ENCODE results near the gene NEO1. TPM values are rescaled to one million over a fixed set of nuclear protein-coding genes. Genes with fewer than 3 reads are reported as not detected.

NEO1 gene
- total RNA-seq, 1 experiment from 2014 or later: 41.8 TPM

DNA sequence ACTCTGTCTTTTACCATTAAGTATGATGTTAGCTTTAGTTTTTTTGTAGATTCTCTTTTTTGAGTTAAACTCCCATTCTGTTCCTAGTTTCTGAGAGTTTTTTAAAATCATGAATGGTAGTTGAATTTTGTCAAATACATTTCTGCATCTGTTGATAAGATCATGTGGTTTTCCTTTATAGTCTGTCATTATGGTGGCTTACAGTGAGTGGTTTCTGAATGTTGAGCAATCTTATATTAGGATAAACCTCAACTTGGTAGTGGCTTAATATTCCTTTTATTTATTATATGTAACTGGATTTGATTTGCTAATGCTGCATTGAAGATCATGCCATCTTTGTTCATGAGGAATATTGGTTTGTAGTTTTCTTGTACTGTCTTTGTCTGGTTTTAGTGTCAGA is 34.8 kb downstream of the NEO1 start:
- Histone ChIP-seq H3K56ac (ENCODE audit: insufficient read length, low read depth, low read length) (no peak overlapping the region), H3K4me2 (ENCODE audit: insufficient read depth, insufficient read length, low read length) (no peak overlapping the region), H4K20me1 (ENCODE audit: control insufficient read depth, insufficient read depth, insufficient read length) (no peaks in the 10 kb centered on the region), H3K23ac (ENCODE audit: insufficient read length, low read depth, low read length) (no peak overlapping the region), H2BK15ac (ENCODE audit: low read depth, low read length) (no peak overlapping the region), H3K79me2 (ENCODE audit: insufficient read depth, low read length) (no peaks in the 10 kb centered on the region; the same call in 1 of the 2 replicates), H3K9ac (ENCODE audit: extremely low read depth, insufficient read length, low read length) (no peak overlapping the region), H4K91ac (ENCODE audit: insufficient read length, low read depth, low read length) (no peak overlapping the region), H3K9me3 (ENCODE audit: control insufficient read depth, low read depth, low read length) (no peaks in the 10 kb centered on the region), H3K27me3 (ENCODE audit: insufficient read depth, low read length) (no peaks in the 10 kb centered on the region), H2BK5ac (ENCODE audit: insufficient read length, low read length) (no peak overlapping the region), H3T11ph (ENCODE audit: low read length) (no peak overlapping the region), H4K5ac (ENCODE audit: insufficient read length, low read depth, low read length) (no peak overlapping the region), H2BK20ac (ENCODE audit: low read depth, low read length, poor library complexity, severe bottlenecking) (no peak overlapping the region), H3K4ac (ENCODE audit: low read depth, low read length) (no peak overlapping the region), H3K4me1 (ENCODE audit: insufficient read depth, low read length) (no peaks in the 10 kb centered on the region), H3K18ac (ENCODE audit: insufficient read length, low read depth, low read length) (no peak overlapping the region), H3K14ac (ENCODE audit: insufficient read depth, low read length) (no peak overlapping the region), H2BK12ac (ENCODE audit: insufficient read length, low read depth, low read length) (no peak overlapping the region), H2AFZ (ENCODE audit: low read length) (no peak overlapping the region), H2BK120ac (ENCODE audit: low read depth, low read length, poor library complexity, severe bottlenecking) (no peak overlapping the region), H2AK5ac (ENCODE audit: insufficient read length, low read length) (no peak overlapping the region), H3K79me1 (ENCODE audit: insufficient read depth, low read depth, low read length, poor library complexity, severe bottlenecking) (peaks cover 2% of the 10 kb centered on the region), H4K8ac (replicated peaks; ENCODE audit: insufficient read length, low read depth, low read length) (no peak overlapping the region), H3K27ac (ENCODE audit: insufficient read length, low read depth, low read length) (no peak overlapping the region), H3K23me2 (ENCODE audit: insufficient read length, low read depth, low read length, poor library complexity, severe bottlenecking) (no peaks in the 10 kb centered on the region)
- no peak for DNase-seq
- no peaks in the 10 kb centered on the region; a peak in 1 of 5 replicates for H3K9me3 Mint-ChIP-seq
- H3K36me3 Mint-ChIP-seq (ENCODE audit: insufficient read depth in 1 of 3, low read depth in 3 of 3): 0 out of 7 replicates have a peak, but pooled peaks cover 0 to 1% (median 0%) of the 10 kb centered on the region in 3 experiments
- no peak overlapping the region for H3K27ac Mint-ChIP-seq
- no peaks in the 10 kb centered on the region for H3K4me1 Mint-ChIP-seq
- no peak overlapping the region for H3K4me3 Mint-ChIP-seq
- TF ChIP-seq CTCF (conservative IDR thresholded peaks at IDR 0.05): no peak
- no peaks in the 10 kb centered on the region for H3K27me3 Mint-ChIP-seq (ENCODE audit: low read depth)

Data from H9 (cell line).